NCI-H1436 (cell line): Measurements from ENCODE around the gene UBQLN3.

Experiments
- DNase-seq: peaks from one replicate; lab custom pipeline; 2025; lab: John Stamatoyannopoulos, UW

The UBQLN3 gene

DNA sequence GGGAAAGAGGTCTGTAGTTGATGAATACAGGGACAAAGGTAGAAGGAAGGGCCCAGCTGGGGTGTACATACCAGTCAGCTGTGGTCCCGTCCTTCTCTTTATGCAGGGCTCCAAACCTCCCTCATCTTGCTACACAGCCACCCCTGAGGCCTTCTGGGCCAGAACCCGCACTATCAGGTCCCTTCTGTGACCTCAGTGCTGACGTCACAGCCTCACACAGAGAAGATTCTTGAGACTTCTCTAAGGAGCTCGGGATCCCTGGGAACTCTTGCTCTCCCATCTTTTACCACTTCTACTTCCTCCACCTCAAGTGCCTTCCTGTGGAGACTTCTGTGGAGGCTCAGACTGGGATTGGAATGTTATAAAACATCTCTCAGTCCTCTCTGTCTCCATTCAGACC is at the start of gene UBQLN3:
TSS of gene UBQLN3 (minus strand) at position 155 of the 400 bp plus-strand sequence. CDS start 399 bp downstream, outside the sequence.
- DNase-seq: no peak

GRCh38 chr11:5557751-5558150 is 48.0 kb upstream of the UBQLN3 start:
- DNase-seq: no peak

DNA sequence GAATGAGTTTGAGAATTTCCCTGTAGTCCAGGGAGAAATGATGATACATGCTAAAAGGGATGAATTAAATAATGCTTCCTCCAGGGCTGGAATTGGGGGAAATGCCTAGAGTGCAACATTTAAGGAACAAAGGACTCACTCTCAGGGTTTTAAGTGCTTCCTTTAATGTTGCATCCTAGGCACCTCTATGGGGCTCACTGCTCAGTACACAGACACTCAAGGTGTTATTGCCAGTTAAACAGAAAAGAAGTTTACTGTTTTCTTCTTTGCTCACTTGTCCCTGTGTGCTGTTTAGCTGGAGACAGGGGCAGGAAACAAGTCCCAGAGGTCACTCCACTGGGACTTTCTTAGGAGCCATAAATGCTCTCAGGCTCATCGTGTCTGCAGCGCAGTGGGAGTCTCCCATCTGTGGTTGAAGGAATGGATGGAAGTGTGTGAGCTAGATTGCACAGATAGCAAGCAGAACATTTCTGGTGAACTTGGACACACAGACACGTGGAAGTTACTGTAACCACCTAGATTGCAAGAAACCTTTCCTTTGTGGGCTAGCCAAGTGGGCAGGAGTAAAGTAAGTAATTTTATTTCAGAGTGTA is 46.9 kb upstream of the UBQLN3 start:
- no peak for DNase-seq

DNA sequence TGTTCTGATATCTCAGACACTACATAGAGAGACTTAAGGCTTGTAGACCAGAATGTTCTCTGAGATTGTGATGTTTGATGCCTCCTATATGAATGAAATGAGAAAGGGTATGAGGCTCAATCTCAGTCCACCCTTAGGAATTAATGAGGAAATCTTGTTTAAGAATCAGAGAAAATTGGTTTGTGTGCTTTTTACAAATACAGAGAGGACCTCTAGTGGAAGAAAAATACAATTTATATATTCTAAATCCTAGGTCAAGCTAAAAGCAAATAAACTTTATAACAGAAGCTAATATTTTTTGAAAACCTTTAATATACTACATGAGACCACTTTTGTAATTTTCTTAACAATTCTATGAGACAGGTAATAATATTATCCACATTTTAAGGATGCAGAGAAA is 43.6 kb upstream of the UBQLN3 start:
- no peak for DNase-seq

GRCh38 chr11:5550440-5551095 is 40.8 kb upstream of the UBQLN3 start:
- no peak for DNase-seq

DNA sequence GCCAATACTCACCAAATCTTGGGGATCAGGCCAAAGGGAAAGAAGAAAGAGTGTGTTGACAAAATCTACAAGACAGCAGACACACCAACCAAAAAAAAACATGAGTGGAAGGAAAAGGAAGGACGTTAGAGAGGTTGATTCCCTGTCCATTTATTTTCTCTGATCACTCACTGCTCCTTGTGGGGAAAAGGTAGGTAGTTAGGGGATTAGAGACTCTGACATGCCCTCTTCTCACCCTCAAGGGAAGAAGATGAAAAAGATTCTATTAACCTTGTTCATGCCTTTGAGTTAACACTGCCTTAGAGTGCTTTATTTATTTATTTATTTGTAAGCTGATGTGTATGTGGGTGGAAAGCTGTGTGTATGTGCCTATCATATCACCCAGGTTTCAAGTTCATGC is 38.7 kb upstream of the UBQLN3 start, which contains the start of gene OR52H1:
TSS of gene OR52H1 (minus strand) at position 101 of the 400 bp plus-strand sequence. CDS start 3,035 bp downstream, outside the sequence.
- no peak for DNase-seq

- DNase-seq: no peak
These were observed 38.2 kb upstream of the UBQLN3 start for GRCh38 chr11:5547982-5548381.

- DNase-seq: no peak
These were observed 36.7 kb upstream of the UBQLN3 start for GRCh38 chr11:5546457-5546856.

GRCh38 chr11:5541427-5541826 is 31.7 kb upstream of the UBQLN3 start:
- no peak for DNase-seq

GRCh38 chr11:5536482-5536881 is 26.7 kb upstream of the UBQLN3 start:
- no peak for DNase-seq

GRCh38 chr11:5534046-5534445 is 24.3 kb upstream of the UBQLN3 start:
- DNase-seq: no peak

DNA sequence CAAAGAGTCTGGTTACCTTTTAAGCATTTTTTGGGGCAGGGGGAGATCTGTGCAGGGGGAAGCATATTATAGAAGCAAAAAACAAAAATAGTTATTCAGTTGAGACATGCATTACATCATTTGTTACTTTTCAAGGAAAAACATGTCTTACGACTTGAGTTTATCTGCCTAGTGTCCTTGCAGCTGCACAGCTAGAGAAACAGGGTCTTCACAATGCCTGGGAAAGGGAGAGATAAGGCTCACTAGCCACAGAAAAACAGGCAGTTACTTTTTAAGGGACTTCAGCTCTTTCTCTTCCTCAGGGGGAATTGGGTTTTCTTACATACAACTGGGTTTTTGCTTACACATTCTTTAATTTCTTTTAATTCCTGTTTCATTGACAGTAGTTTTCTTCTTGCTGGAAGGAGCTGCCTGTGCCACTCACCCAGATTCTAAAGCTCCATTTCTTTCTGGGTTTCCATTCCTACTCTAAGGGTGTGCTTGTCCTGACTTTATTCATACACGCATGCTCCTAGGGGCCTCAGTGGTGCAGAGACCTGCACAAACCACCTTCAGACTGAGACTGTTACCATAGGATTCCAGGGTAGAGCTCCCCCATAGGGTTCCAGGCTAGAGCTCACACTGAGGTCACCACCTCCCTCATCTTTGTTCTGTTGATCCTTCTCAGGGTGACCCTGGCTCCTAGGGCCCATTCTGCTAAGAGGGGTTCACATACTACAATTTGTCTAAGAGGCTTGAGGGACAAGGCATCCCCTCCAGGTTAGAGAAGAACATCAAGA is 21.5 kb upstream of the UBQLN3 start:
- no peak for DNase-seq

- no peak for DNase-seq
These were observed 18.7 kb upstream of the UBQLN3 start for GRCh38 chr11:5528495-5528894.

- DNase-seq: no peak
These were observed 18.0 kb upstream of the UBQLN3 start for GRCh38 chr11:5527716-5528115.

GRCh38 chr11:5524756-5525155 is 15.0 kb upstream of the UBQLN3 start:
- DNase-seq: no peak

DNA sequence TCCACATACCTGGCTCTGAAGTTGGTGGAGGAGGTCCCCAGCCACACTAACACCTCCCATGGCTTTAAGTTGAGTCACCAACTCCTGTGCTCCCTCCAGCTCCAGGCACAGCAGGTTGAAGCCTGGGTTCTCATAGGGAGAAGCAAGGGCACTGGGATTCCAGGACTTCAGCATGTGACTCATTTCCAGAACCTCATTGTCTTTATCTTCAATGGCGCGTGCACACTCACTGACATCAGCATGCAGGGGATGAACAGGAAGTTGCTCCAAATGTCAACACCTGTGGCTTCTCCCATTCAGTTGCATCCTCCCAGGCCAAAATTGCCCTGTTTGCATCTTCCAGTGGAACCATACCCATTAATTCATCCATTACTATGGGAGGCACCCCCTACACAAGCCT is 12.6 kb upstream of the UBQLN3 start:
- DNase-seq: no peak

DNA sequence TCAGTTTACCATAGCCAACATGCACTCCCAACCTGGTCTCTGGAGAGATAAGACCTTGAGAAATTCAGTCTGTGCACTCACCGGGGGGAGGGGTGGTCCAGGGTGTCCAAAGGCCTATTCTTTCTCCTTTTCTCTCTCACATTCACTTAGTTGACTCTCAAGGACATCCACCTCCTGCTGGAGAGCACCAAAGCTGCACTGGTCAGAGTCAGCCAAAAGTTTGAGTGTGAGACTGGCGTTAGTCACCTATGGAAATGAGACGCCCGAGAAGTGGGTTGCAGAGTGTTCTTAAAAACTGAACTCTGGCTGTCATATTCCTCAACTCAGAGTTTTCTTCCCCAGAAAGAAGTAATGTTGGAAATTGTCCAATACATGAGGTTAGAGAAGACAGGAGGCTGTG is 11.8 kb upstream of the UBQLN3 start:
- no peak for DNase-seq

- DNase-seq: no peak
These were observed 6.8 kb upstream of the UBQLN3 start, which contains the start of gene UBQLNL for GRCh38 chr11:5516599-5516998. Gene UBQLNL (minus strand): TSS chr11:5516699. CDS start chr11:5516441, 258 bp downstream.

DNA sequence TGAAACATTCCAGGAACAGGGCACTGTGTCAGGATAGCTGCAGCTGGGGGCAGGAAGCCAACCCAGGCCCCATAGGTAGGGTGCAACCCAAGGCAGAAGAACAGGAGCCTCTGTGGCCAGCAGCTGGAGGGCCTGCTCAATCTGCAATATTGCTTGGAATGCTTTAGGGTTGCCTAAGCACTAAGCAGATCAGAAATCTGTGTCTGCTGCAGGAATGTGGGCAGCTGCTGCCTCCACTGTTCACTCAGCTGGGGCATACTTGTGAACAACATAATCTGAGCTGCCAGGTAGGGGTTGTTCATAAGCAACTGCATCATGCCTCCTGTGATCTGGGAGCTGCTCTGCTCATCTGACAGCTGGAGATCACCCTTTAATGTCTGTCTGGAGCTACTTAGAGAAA is 5.1 kb upstream of the UBQLN3 start:
- DNase-seq: no peak

GRCh38 chr11:5508605-5509004 is 1.2 kb downstream of the UBQLN3 start:
- no peak for DNase-seq

GRCh38 chr11:5507933-5508305 is 1.8 kb downstream of the UBQLN3 start:
- DNase-seq: no peak

DNA sequence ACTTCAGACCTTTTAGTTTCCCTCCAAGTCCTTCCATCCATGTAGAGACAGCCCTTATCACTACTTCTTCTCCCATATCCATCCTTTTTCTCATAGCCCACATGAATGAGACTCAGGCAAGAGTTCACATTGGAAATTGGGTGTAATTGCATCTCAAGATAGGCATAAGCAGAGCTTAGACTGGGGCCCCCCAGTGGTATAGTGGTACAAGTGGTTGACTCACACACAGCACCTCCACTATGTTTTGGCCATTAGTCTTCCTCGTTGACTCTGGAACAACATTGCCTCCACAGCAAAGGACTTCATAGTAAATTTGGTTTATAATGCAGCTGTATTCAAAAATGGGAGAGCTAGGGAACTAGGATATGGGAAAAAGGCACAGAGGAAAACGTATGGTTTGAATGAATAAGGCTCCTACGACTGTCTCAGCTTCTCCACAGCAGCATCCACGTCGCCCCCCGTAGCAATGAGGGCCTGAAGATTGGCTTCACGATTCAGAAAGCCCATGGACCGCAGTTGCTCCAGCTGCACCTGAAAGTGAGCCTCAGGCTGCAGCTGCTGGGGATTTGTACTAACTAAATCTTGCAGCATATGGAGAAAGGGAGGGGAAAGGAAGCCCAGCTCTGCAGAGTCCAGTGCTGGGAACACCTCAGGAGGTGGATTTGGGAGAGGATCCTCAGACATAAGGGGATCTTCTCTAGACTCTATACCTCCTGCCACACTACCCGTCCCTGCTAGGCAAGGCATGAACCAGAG is 2.4 kb downstream of the UBQLN3 start:
- DNase-seq: no peak
